Measurements from ENCODE around the gene DCANP1. TPM values are rescaled to one million over a fixed set of nuclear protein-coding genes. Genes with fewer than 3 reads are reported as not detected.
A peak's percentile ranks its signal among the peaks of the same experiment; 100 is the strongest.

Gene DCANP1
- polyA plus RNA-seq, 1 donor = 0.45 TPM

- WGBS (ENCODE audit: insufficient coverage, low lambda C conversion rate) = no CpG with 5 or more reads among the region's 4 CpGs
- Histone ChIP-seq H3K27ac (ENCODE audit: low read length) (peak overlapping the region; percentile 21), H3K9me3 (ENCODE audit: control insufficient read depth, low read depth, low read length) (no peaks in the 10 kb centered on the region), H3K4me3 (ENCODE audit: low read length) (no peak overlapping the region), H3K4me1 (ENCODE audit: control insufficient read depth, insufficient read depth, low read length) (peaks cover 65% of the 10 kb centered on the region), H3K36me3 (ENCODE audit: control insufficient read depth, insufficient read depth, low read length) (peaks cover 18% of the 10 kb centered on the region), H3K27me3 (ENCODE audit: control insufficient read depth, insufficient read depth, low read length) (no peaks in the 10 kb centered on the region)
- no peak for DNase-seq
Measured at GRCh38 chr5:135396459-135397055, 50.6 kb downstream of the DCANP1 start.

DNA sequence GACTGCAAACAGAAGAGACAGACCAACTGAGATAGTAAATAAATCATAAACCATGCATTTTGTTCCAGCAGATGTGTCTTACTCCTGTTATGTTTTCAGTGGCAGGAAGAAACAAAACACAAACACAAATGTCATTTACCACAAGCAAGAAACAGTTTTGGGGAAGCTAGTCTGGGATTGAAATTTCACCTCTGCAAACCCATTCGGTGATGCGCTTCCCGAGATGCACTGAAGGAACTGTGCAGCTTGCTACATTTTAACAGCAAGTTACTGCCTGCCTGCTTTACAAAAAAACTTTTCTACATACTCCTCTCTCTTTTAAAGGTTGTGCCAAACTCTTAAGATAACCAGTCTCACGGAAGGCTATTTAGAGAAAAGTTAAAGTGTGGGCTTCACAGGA lies 51.3 kb downstream of the DCANP1 start:
- H3K9me3 ChIP-seq (ENCODE audit: control insufficient read depth, low read depth, low read length) = no peaks in the 10 kb centered on the region
- H3K27ac ChIP-seq (ENCODE audit: low read length) = no peak overlapping the region
- no peak overlapping the region for H3K4me3 ChIP-seq (ENCODE audit: low read length)
- H3K4me1 ChIP-seq (ENCODE audit: control insufficient read depth, insufficient read depth, low read length) = peaks cover 67% of the 10 kb centered on the region
- WGBS (ENCODE audit: insufficient coverage, low lambda C conversion rate) = no CpG with 5 or more reads among the region's 4 CpGs
- no peaks in the 10 kb centered on the region for H3K27me3 ChIP-seq (ENCODE audit: control insufficient read depth, insufficient read depth, low read length)
- no peak for DNase-seq
- H3K36me3 ChIP-seq (ENCODE audit: control insufficient read depth, insufficient read depth, low read length) = peaks cover 21% of the 10 kb centered on the region

DNA sequence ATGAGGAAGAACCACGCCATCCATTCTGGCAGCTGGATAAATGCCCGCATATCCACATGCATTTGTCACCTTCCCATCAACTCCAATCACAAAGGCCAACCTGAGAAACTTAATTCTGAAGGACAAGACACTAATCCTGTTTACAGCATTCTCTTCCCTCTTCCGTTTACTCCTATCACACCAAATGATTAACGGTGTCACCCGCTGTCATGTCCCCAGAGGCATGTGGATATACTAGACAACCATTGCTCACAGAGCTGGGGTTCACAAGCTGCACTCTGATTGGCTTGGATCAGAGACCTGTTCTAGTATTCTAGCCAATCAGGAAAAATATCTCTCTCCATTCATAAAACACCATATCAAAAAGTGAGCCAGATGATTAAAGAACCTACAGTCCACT lies 51.7 kb downstream of the DCANP1 start:
- no peak overlapping the region for H3K27ac ChIP-seq (ENCODE audit: low read length)
- H3K4me1 ChIP-seq (ENCODE audit: control insufficient read depth, insufficient read depth, low read length) = peaks cover 63% of the 10 kb centered on the region
- DNase-seq = no peak
- H3K27me3 ChIP-seq (ENCODE audit: control insufficient read depth, insufficient read depth, low read length) = no peaks in the 10 kb centered on the region
- peaks cover 25% of the 10 kb centered on the region for H3K36me3 ChIP-seq (ENCODE audit: control insufficient read depth, insufficient read depth, low read length)
- 100% methylated on average over 1 of the region's 5 CpGs for WGBS (ENCODE audit: insufficient coverage, low lambda C conversion rate)
- no peak overlapping the region for H3K4me3 ChIP-seq (ENCODE audit: low read length)
- no peaks in the 10 kb centered on the region for H3K9me3 ChIP-seq (ENCODE audit: control insufficient read depth, low read depth, low read length)

Other genes starting within 250 kb of the DCANP1 start
- 312 TPM for gene MACROH2A1, start 48.1 kb downstream of the DCANP1 start, polyA plus RNA-seq
- gene TIFAB, start 5.0 kb upstream of the DCANP1 start, polyA plus RNA-seq = 1.4 TPM
- gene NEUROG1, start 88.6 kb upstream of the DCANP1 start, polyA plus RNA-seq = not detected
- 161 TPM for gene CXCL14, start 131.6 kb upstream of the DCANP1 start, polyA plus RNA-seq

Measured in large intestine (tissue), 3 donors.